NCI-H345 (cell line): Measurements from ENCODE around the gene CNN2.

ENCODE experiments used
- DNase-seq: peaks from one replicate; lab custom pipeline; 2025; lab: John Stamatoyannopoulos, UW

The CNN2 gene

DNA sequence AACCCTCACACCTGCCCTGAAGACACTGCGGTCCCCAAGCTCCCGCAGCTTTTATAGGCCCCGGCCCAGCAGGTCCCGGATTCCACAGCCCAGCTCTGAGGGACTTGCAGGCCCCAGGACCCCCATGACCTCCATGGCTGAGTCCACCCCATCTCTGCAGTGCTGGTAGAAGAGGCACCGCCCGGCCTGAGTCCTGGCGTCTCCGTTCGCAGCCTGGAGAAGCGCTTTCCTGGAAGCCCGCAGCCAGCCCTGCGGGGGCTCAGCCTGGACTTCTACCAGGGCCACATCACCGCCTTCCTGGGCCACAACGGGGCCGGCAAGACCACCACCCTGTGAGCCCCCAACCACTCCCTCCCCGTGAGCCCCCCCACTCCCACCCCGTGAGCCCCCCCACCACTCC lies 22.7 kb downstream of the CNN2 start:
- DNase-seq, result no peak

GRCh38 chr19:1049800-1050199 lies 23.4 kb downstream of the CNN2 start:
- no peak for DNase-seq

- DNase-seq, result no peak
Measured at GRCh38 chr19:1050989-1051788, 24.8 kb downstream of the CNN2 start.

DNA sequence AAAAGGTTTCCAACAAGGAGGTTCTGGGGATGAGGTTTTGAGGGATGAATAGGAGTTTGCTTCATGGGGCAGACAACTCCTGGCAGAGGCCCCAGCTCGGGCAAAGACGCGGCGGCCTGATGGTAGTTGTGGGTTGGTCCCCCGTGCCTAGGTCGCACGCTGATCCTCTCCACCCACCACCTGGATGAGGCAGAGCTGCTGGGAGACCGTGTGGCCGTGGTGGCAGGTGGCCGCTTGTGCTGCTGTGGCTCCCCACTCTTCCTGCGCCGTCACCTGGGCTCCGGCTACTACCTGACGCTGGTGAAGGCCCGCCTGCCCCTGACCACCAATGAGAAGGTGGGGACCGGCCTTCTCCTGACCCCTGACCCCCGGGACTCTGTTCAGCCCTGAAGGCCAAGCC lies 25.4 kb downstream of the CNN2 start:
- no peak for DNase-seq

DNA sequence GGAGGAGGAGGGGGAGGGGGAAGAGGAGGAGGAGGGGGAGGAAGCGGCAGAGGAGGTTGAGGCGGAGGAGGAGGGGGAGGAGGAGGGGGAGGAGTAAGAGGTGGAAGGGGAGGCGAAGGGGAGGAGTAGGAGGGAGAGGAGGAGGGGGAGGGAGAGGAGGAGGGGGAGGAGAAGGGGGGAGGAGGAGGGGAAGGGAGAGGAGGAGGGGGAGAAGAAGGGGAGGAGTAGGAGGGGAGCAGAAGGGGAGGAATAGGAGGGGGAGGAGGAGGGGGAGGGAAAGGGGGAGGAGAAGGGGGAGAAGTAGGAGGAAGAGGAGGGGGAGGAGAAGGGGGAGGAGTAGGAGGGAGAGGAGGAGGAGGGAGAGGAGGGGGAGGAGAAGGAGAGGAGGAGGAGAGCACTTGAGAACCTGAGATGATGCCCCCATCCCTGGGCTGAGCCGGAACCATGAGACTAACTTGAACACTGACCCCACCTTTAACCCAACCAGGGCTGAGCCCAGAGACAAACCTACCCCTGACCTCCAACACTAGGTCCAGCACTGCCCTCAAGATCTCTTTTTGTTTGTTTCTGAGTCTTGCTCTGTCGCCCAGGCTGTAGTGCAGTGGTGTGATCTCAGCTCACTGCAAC lies 26.1 kb downstream of the CNN2 start:
- no peak for DNase-seq

- no peak for DNase-seq
Measured at GRCh38 chr19:1053176-1054101, 27.0 kb downstream of the CNN2 start.

DNA sequence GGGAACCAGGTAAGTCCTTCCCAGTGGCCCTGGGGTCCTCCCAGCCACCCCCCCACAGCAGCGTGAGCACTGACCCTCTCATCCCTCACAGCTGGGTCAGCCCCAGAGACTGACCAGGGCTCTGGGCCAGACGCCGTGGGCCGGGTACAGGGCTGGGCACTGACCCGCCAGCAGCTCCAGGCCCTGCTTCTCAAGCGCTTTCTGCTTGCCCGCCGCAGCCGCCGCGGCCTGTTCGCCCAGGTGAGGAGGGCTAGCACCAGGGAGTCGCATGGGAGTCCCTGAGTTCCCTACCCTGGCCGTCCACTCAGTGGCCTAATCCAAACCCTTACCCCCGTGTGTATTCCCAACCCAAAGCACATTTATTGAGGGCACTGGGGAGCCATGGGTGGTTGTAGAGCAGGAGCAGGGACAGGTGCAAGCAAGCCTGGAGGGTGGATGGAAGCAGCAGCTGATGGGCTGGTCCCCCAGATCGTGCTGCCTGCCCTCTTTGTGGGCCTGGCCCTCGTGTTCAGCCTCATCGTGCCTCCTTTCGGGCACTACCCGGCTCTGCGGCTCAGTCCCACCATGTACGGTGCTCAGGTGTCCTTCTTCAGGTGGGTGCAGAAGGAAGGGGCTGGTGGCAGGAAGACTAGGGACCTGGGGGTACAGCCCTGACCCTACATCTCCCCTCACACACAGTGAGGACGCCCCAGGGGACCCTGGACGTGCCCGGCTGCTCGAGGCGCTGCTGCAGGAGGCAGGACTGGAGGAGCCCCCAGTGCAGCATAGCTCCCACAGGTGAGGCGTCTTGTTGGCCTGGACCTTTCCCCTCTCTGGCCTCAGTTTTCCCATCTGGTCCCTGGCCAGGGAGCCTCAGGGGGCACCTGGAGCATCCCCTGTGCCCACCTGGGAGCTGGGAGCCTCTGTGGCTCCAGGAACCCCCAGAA lies 28.0 kb downstream of the CNN2 start:
- no peak for DNase-seq

DNA sequence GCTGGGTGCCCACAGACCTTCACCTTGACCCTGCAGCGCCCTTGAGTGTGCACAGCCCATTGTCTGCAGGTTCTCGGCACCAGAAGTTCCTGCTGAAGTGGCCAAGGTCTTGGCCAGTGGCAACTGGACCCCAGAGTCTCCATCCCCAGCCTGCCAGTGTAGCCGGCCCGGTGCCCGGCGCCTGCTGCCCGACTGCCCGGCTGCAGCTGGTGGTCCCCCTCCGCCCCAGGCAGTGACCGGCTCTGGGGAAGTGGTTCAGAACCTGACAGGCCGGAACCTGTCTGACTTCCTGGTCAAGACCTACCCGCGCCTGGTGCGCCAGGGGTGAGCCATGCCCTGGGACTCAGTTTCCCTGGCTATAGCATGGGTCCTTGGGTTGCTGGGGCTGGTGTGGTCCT lies 28.6 kb downstream of the CNN2 start:
- DNase-seq, result no peak

DNA sequence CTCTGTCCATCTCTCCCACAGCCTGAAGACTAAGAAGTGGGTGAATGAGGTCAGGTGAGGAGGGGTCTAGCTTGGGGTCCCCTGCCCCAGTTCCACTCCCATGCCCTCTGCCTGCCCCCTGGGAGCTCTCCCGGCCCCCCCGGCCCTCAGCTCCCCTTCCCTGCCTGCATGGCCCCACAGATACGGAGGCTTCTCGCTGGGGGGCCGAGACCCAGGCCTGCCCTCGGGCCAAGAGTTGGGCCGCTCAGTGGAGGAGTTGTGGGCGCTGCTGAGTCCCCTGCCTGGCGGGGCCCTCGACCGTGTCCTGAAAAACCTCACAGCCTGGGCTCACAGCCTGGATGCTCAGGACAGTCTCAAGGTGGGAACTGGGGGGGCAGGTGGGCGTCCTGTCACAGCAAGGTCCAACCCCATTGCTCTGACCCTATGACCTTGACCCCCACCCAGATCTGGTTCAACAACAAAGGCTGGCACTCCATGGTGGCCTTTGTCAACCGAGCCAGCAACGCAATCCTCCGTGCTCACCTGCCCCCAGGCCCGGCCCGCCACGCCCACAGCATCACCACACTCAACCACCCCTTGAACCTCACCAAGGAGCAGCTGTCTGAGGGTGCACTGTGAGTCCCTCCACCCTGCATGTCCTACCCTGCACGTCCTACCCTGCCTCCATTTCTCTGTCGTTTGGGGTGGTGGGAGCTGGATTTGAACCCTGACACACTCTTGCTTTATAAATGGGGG lies 29.6 kb downstream of the CNN2 start:
- no peak for DNase-seq

- DNase-seq, result peak; percentile 58
Measured at GRCh38 chr19:1057176-1057855, 30.9 kb downstream of the CNN2 start.

DNA sequence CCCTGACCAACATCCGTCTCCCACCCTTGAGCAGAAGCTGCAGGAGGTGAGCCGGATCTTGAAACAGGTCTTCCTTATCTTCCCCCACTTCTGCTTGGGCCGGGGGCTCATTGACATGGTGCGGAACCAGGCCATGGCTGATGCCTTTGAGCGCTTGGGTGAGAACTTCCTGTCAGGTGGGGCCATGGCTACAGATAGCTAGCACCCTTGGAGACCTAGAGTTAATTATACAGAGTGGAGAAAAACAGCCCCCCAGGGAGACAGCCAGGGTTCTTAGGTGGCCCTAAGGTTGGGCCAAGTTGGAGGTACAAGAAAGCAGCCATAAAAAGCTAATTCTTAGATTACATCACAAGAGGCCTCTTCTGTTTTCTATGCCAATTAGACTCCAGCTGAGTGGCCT lies 31.7 kb downstream of the CNN2 start:
- no peak for DNase-seq

DNA sequence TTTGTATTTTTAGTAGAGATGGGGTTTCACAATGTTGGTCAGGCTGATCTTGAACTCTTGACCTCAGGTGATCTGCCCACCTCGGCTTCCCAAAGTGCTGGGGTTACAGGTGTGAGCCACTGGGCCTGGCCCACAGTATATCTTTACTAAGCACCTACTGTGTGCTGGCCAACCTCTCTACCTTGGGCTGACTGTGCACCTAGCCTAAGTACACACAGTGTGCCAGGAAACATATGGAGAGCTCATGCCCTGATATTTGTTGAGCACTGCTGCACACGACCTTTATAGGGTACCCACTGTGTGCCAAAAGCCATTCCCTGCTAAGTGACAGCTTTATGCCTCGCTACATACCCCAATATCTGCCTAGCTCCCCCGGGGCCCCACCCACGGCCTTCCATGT lies 34.3 kb downstream of the CNN2 start:
- no peak for DNase-seq

DNA sequence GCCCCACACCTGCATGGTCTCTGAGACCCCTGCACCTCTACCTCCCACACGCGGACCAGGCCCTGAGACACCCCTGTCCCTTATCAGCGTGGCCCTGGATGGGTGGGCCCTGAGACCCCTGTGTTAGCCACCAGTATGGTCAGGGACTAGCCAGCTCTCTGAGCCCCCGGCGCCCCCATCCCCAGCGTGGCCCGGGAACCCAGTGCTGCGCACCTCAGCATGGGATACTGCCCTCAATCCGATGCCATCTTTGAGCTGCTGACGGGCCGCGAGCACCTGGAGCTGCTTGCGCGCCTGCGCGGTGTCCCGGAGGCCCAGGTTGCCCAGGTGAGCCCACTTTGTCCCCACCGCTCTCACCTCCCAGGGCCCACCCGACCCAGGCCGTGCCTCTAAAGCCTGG lies 35.6 kb downstream of the CNN2 start:
- no peak for DNase-seq

DNA sequence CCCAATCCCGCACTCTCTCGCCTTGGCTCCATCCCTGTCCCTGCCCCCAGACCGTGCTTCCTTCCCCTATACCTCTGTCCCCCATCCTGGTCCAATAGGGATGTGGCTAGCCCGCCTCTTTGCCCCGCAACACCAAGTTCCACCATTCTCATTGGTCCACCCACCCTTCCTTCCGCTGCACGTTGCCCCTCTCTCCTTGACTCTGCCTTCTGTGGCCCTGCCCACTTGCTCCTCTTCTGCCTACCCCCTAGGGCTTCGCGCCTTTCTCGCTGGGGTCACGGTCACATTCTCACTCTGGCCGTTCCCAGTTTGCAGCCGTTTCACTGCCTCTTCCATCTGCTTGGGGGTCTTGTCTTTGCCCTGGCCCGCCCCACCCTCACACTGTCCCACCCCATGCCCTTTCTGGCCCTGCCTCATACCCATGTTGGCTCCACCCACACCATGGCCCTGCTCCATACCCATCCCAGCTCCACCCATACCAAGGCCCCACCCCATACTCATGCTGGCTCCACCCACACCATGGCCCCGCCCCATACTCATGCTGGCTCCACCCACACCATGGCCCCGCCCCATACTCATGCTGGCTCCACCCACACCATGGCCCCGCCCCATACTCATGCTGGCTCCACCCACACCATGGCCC lies 36.1 kb downstream of the CNN2 start:
- DNase-seq, result no peak

DNA sequence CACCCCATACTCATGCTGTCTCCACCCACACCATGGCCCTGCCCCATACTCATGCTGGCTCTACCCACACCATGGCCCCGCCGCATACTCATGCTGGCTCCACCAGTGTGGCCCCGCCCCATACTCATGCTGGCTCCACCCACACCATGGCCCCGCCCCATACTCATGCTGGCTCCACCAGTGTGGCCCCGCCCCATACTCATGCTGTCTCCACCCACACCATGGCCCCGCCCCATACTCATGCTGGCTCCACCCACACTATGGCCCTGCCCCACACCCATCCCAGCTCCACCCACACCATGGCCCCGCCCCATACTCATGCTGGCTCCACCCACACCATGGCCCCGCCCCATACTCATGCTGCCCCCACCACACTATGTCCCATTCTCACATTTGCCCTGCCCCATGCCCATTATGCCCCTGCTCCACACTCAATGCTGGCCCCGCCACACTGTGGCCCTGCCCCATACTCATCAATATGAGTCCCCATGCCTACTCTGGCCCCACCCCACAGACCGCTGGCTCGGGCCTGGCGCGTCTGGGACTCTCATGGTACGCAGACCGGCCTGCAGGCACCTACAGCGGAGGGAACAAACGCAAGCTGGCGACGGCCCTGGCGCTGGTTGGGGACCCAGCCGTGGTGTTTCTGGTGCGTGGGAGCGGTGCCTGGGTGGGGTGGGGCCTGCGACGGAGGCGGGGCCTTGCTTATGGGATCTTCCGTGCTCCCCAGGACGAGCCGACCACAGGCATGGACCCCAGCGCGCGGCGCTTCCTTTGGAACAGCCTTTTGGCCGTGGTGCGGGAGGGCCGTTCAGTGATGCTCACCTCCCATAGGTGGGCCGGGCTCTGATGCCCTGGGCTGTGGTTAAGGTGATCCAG lies 36.9 kb downstream of the CNN2 start:
- DNase-seq, result no peak

DNA sequence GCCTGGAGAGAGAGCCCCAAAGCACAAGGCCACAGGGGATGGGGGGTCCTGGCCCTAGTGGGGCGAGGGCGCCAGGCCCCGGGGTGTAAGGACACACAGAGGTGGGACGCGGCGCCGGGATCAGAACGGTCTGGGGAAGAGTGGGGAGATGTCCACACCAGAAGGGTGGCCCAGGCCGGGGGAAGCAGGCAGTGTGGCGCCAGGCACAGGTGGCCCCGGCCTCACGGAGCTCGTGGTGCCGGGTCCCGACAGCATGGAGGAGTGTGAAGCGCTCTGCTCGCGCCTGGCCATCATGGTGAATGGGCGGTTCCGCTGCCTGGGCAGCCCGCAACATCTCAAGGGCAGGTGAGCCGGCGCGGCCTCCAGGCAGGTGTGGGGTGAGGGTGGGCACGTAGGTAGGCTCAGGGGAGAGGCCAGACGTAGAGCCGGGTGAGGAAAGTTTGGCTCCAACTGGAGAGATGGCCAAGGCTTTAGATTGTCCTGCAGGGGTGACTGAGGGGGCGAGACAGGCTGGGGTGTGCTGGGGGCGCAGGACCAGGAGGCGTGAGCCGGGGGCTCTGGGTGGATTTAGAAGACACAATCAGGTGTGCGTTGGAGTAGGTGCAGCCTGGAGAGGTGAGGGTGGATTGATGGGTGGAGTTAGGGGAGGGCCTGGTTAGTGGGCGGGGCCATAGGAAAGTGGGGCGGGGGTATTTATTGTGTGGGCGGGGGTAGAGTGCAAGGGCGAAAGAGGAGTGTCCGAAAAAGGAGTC lies 37.7 kb downstream of the CNN2 start:
- DNase-seq, result no peak

- DNase-seq, result peak; percentile 33
Measured at GRCh38 chr19:1064661-1065605, 38.5 kb downstream of the CNN2 start.
